Right lobe of liver (tissue), 6 donors: ENCODE data around the gene HEPHL1. TPM values are rescaled to one million over a fixed set of nuclear protein-coding genes. Genes with fewer than 3 reads are reported as not detected.

ENCODE experiments used
- ATAC-seq, 4 donors: fragments of 200-7000 bp; cut with Tn5 transposase; one replicate each; pipeline ENCODE4 v1.9.1; 2020; ENCODE audit warnings: mild to moderate bottlenecking in 4 of 4, moderate library complexity in 4 of 4
- DNase-seq, 3 donors: peaks; one replicate each; pipeline ENCODE4 v3.0.0-alpha.2; 2020
- H3K27ac ChIP-seq, 3 donors: fragments of 200-600 bp; one replicate each; pipeline ENCODE4 v1.8.0; 2022
- H3K27me3 ChIP-seq, 2 donors: fragments of 200-600 bp; one replicate each; pipeline ENCODE4 v1.8.0; 2022
- H3K36me3 ChIP-seq, 4 donors: fragments of 200-600 bp; sonication (generic) in 1 of 4; one replicate each; pipeline versions ENCODE4 v1.5.1 to v1.8.0; 2017 to 2022; ENCODE audit warnings: control low read depth in 1 of 4
- H3K4me1 ChIP-seq, 4 donors: fragments of 200-600 bp; sonication (generic) in 1 of 4; one replicate each; pipeline versions ENCODE4 v1.5.1 to v1.8.0; 2017 to 2022; ENCODE audit warnings: control low read depth in 1 of 4
- H3K4me3 ChIP-seq, 3 donors: fragments of 200-600 bp; one replicate each; pipeline ENCODE4 v1.8.0; 2022
- H3K9me3 ChIP-seq, 4 donors: fragments of 200-600 bp; sonication (generic) in 1 of 4; one replicate each; pipeline versions ENCODE4 v1.5.1 to v1.8.0; 2017 to 2022; ENCODE audit warnings: control low read depth in 1 of 4
- CTCF ChIP-seq, 4 donors: fragments of 200-600 bp in 3 of 4; fragments of 450-650 bp in 1 of 4; IDR thresholded peaks; one replicate each; pipeline versions ENCODE4 v1.5.1 to v1.8.0; 2016 to 2022; ENCODE audit warnings: antibody characterized with exemption in 4 of 4, mild to moderate bottlenecking in 2 of 4
- POLR2A ChIP-seq: fragments of 450-650 bp; IDR thresholded peaks from one replicate; pipeline ENCODE4 v1.6.1; 2017; ENCODE audit warnings: antibody characterized with exemption, mild to moderate bottlenecking
- WGBS: methylation state at CpG from one replicate; pipeline ENCODE4 v1.1.6; 2018; ENCODE audit warnings: low coverage, low lambda C conversion rate; ENCODE audit not compliant: insufficient coverage; ENCODE audit errors: missing lambda C conversion rate; 5-methylcytosine and 5-hydroxymethylcytosine counted together
- intact Hi-C, 2 donors: fragments of 100-400 bp; cut with DNase I; formaldehyde crosslinking; loops; one replicate each; pipeline versions ENCODE4 v1.11.2 to v1.14.1; 2022
- total RNA-seq, 6 experiments: library from RNA; depleted of rRNA in 2 of 6; stranded (reverse); fragments of >200 nt in 2 of 6; fragmentation: NEBNext Ultra II Directional in 3 of 6; extraction: Animal tissue kit (Norgen Biotek cat#: 25700) in 3 of 6; gene quantifications; one replicate each; pipeline versions ENCODE4 v1.1.0 to v1.2.4, GENCODE V29; 2016 to 2023
- donor health status: DM: no; HTN: yes; CAD: no.
- donor health status: DM: no; HTN: no; CAD: no.
- donor health status: DM: no; HTN: no; CAD: no.
- donor health status: DM: no; HTN: yes; CAD: no.
- donor health status: DM: no; HTN: yes; CAD: no.

HEPHL1 gene
- total RNA-seq, 6 experiments from 2014 or later, result not detected

GRCh38 chr11:94142308-94143281 lies 121.4 kb downstream of the HEPHL1 start:
- TF ChIP-seq POLR2A, result no peak
- ATAC-seq, result peak; percentile 34 to 67 (median 38)
- H3K4me1 ChIP-seq, result peaks cover 0 to 20% (median 6%) of the 10 kb centered on the region in 4 donors
- no peak for DNase-seq
- no peak overlapping the region for H3K4me3 ChIP-seq
- no peaks in the 10 kb centered on the region for H3K9me3 ChIP-seq
- H3K36me3 ChIP-seq, result no peaks in the 10 kb centered on the region
- intact Hi-C loops, result no loop called here
- H3K27me3 ChIP-seq, result no peaks in the 10 kb centered on the region
- no peak overlapping the region for H3K27ac ChIP-seq
- 79% methylated on average over 7 of the region's 7 CpGs for WGBS

GRCh38 chr11:94144216-94144615 lies 123.1 kb downstream of the HEPHL1 start:
- 83% methylated on average over 3 of the region's 3 CpGs for WGBS
- peaks cover 0 to 26% (median 7%) of the 10 kb centered on the region in 4 donors for H3K4me1 ChIP-seq
- no peak overlapping the region for H3K27ac ChIP-seq
- TF ChIP-seq CTCF (IDR thresholded peaks at IDR 0.05), result no peak
- TF ChIP-seq POLR2A, result no peak
- H3K36me3 ChIP-seq, result no peaks in the 10 kb centered on the region
- intact Hi-C loops, result no loop called here
- no peak for DNase-seq
- no peak overlapping the region for H3K4me3 ChIP-seq
- ATAC-seq, result peak in 2 of 4 donors; percentile 18 to 42
- H3K27me3 ChIP-seq, result no peaks in the 10 kb centered on the region
- no peaks in the 10 kb centered on the region for H3K9me3 ChIP-seq

DNA sequence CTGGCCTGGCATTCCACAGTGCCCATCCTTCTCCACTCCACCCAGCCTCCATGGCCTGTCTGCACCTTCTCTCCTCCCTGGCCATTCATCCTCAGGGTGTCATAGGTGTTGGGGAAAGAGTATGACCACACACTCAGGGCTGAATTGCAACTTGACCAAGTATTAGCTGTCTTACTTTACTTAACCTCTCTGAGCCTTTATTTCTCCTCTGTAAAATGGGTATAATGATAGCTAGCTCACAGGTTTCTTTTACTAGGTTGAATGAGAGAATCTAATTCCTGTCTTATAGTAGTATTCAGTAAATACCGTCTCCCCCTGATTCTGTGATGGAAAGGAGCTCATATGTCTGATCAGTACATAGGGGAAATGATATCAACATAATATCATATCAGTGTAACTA lies 123.5 kb downstream of the HEPHL1 start:
- H3K27me3 ChIP-seq, result no peaks in the 10 kb centered on the region
- no peak for TF ChIP-seq POLR2A
- no peak for TF ChIP-seq CTCF (IDR thresholded peaks at IDR 0.05)
- WGBS, result 100% methylated on average over 1 of the region's 1 CpG
- intact Hi-C loops, result no loop called here
- no peaks in the 10 kb centered on the region for H3K36me3 ChIP-seq
- no peak overlapping the region for H3K27ac ChIP-seq
- ATAC-seq, result no peak
- no peak for DNase-seq
- H3K9me3 ChIP-seq, result no peaks in the 10 kb centered on the region
- H3K4me1 ChIP-seq, result peaks cover 0 to 28% (median 7%) of the 10 kb centered on the region in 4 donors
- no peak overlapping the region for H3K4me3 ChIP-seq

DNA sequence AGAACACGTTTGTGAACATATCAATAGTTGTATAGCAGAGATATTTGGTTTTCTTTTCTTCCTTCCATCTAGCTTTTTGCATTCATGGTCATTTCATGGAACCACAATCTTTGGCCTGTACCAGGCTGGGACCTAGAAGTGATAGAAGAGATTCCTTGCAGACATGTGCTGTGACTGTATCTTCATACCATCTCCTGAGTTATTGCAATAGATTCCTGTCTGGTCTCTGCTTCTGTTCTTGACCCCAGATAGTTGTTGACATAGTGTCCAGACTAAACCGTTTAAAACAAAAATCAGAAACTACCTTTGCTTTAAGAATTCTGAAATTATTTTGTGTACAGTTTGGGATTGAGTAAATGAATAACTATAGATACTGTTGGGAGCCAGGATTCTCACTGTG lies 124.3 kb downstream of the HEPHL1 start:
- TF ChIP-seq CTCF (IDR thresholded peaks at IDR 0.05) (no peak), POLR2A (no peak)
- DNase-seq (no peak), ATAC-seq (peak in 2 of 4 donors; percentile 23 to 37)
- Histone ChIP-seq H3K27ac (no peak overlapping the region), H3K36me3 (no peaks in the 10 kb centered on the region), H3K9me3 (no peaks in the 10 kb centered on the region), H3K4me3 (no peak overlapping the region), H3K27me3 (no peaks in the 10 kb centered on the region), H3K4me1 (peaks cover 0 to 28% (median 7%) of the 10 kb centered on the region in 4 donors)
- intact Hi-C loops, result no loop called here
- WGBS, result 43% methylated on average over 2 of the region's 2 CpGs

DNA sequence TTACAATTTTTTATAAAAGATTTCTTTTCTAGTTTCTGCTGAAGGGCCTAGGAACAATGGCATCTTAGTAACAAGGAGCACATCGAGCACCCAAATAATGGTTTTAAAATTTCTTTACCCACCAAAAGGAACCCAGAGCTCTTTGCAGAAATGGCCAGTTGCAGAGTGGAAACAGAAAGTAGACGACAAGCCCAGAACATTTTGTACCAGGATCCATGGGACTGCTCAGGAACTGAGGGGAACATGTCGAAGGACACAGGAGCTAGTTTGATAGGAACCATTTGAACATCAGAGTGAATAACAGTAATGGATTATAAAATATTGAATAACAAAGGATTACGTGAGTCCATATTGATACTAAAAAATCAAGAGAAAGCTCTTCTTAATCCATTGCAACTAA lies 124.8 kb downstream of the HEPHL1 start:
- ATAC-seq (peak in 3 of 4 donors; percentile 34 to 53 (median 42)), DNase-seq (no peak)
- Histone ChIP-seq H3K27ac (peak overlapping the region in 1 of 3 donors; percentile 25), H3K4me1 (peaks cover 0 to 30% (median 9%) of the 10 kb centered on the region in 4 donors), H3K36me3 (no peaks in the 10 kb centered on the region), H3K9me3 (no peaks in the 10 kb centered on the region), H3K4me3 (no peak overlapping the region), H3K27me3 (no peaks in the 10 kb centered on the region)
- intact Hi-C loops, result no loop called here
- WGBS, result 52% methylated on average over 4 of the region's 4 CpGs
- TF ChIP-seq CTCF (IDR thresholded peaks at IDR 0.05), result no peak
- TF ChIP-seq POLR2A, result no peak
